HepG2 (cell line): ENCODE measurements around the gene FBXO24. TPM values are rescaled to one million over a fixed set of nuclear protein-coding genes. Genes with fewer than 3 reads are reported as not detected.

Experiments used
- ATAC-seq: fragments of 200-7000 bp; cut with Tn5 transposase; 3 replicates; pipeline ENCODE4 v1.9.1; 2020; ENCODE audit warnings: mild to moderate bottlenecking, moderate library complexity
- BruUV-seq: library from RNA; stranded (reverse); fragments of 400-500 nt; replicated peaks from 2 replicates; lab custom pipeline; 2021; lab: Mats Ljungman, UMichigan
- CTCF ChIA-PET: fragments of 300-600 bp; formaldehyde crosslinking; extraction: SDS; loops from one replicate; lab custom pipeline; 2021; ENCODE audit warnings: low total read pairs, inconsistent platforms, low intra/inter-chr PET ratio; lab: Yijun Ruan, JAX
- POLR2A ChIA-PET: fragments of 350-600 bp; sonication (Branson Sonifier 250); formaldehyde crosslinking; loops from one replicate; lab custom pipeline; 2020; ENCODE audit warnings: antibody characterized with exemption, inconsistent platforms; lab: Yijun Ruan, JAX
- DNase-seq: peaks from one replicate; pipeline ENCODE4 v3.0.0-alpha.2; 2015; ENCODE audit warnings: low spot score
- FAIRE-seq: peaks from 3 replicates; lab custom pipeline; 2011; peaks lifted over from hg19 to GRCh38; lab: Jason Lieb, UNC
- H2AFZ ChIP-seq: one replicate; pipeline ENCODE4 v1.6.1; 2011; ENCODE audit warnings: low read length, inconsistent platforms
- H3K27ac ChIP-seq: fragments of 300-600 bp; 3 replicates; pipeline ENCODE4 v1.8.0; 2011; ENCODE audit warnings: mixed run types, mild to moderate bottlenecking, mixed read lengths, low read length, inconsistent platforms; ENCODE audit not compliant: insufficient read depth; ENCODE audit errors: extremely low read length
- H3K27me3 ChIP-seq, 2 experiments: fragments of 200-600 bp in 1 of 2; 2 replicates in 1 of 2; 3 replicates in 1 of 2; pipeline versions ENCODE4 v1.6.0 to v1.8.0; 2011; ENCODE audit warnings: low read length in 2 of 2, mild to moderate bottlenecking in 2 of 2, moderate library complexity in 2 of 2, inconsistent platforms in 1 of 2; ENCODE audit not compliant: insufficient read depth in 2 of 2, control insufficient read depth in 1 of 2
- H3K36me3 ChIP-seq, 2 experiments: fragments of 200-600 bp in 1 of 2; replicated peaks in 1 of 2; 2 replicates in 1 of 2; 3 replicates in 1 of 2; pipeline versions ENCODE4 v1.5.1 to v1.8.0; 2011; ENCODE audit warnings: low read length in 2 of 2, inconsistent platforms in 1 of 2; ENCODE audit not compliant: insufficient read depth in 2 of 2, control insufficient read depth in 1 of 2
- H3K4me1 ChIP-seq: 2 replicates; pipeline ENCODE4 v1.5.1; 2012; ENCODE audit warnings: low read length, inconsistent platforms; ENCODE audit not compliant: insufficient read depth
- H3K4me2 ChIP-seq: 2 replicates; pipeline ENCODE4 v1.6.0; 2011; ENCODE audit warnings: low read depth, low read length, inconsistent platforms
- H3K4me3 ChIP-seq, 3 experiments: fragments of 200-600 bp in 1 of 3; sonication (generic), shearing (Covaris generic) in 1 of 3; replicated peaks in 1 of 3; 2 replicates each; pipeline ENCODE4 v1.5.1; 2011 to 2016; ENCODE audit warnings: low read length in 3 of 3, inconsistent platforms in 2 of 3, low read depth in 2 of 3, mild to moderate bottlenecking in 2 of 3, control low read depth in 1 of 3, mixed read lengths in 1 of 3; ENCODE audit not compliant: insufficient read depth in 1 of 3
- H3K79me2 ChIP-seq: one replicate; pipeline ENCODE4 v1.6.1; 2011; ENCODE audit warnings: low read length, inconsistent platforms; ENCODE audit not compliant: insufficient read depth
- H3K9ac ChIP-seq: 2 replicates; pipeline ENCODE4 v1.6.0; 2011; ENCODE audit warnings: mild to moderate bottlenecking, low read depth, low read length, inconsistent platforms; ENCODE audit not compliant: insufficient read depth
- H3K9me3 ChIP-seq: 2 replicates; pipeline ENCODE4 v1.5.1; 2012; ENCODE audit warnings: mild to moderate bottlenecking, low read length
- H4K20me1 ChIP-seq: 2 replicates; pipeline ENCODE4 v1.6.0; 2011; ENCODE audit warnings: inconsistent platforms, mild to moderate bottlenecking, low read length, moderate library complexity; ENCODE audit not compliant: insufficient read depth
- ADNP ChIP-seq: sonication (generic); formaldehyde crosslinking; IDR thresholded peaks from 2 replicates; pipeline ENCODE4 v1.4.0; 2020; ENCODE audit warnings: missing genetic modification reagents
- ATAD3A ChIP-seq: sonication (generic); formaldehyde crosslinking; IDR thresholded peaks from 2 replicates; pipeline ENCODE4 v1.4.0; 2020; ENCODE audit warnings: missing genetic modification reagents
- JUN ChIP-seq: sonication (generic); formaldehyde crosslinking; IDR thresholded peaks from 2 replicates; pipeline ENCODE4 v1.4.0; 2020; ENCODE audit warnings: mild to moderate bottlenecking, missing genetic modification reagents
- NR2F6 ChIP-seq, 2 experiments: IDR thresholded peaks; 2 replicates each; pipeline ENCODE4 v1.6.1; 2016; ENCODE audit warnings: antibody characterized with exemption in 1 of 2, mild to moderate bottlenecking in 1 of 2
- POLR2A ChIP-seq, 2 experiments: IDR thresholded peaks; 2 replicates each; pipeline ENCODE4 v1.6.1; 2011; ENCODE audit warnings: low read depth in 2 of 2, low read length in 2 of 2, mild to moderate bottlenecking in 1 of 2, moderate library complexity in 1 of 2; ENCODE audit not compliant: insufficient read depth in 1 of 2
- RBM22 ChIP-seq: fragments of 200-400 bp; formaldehyde crosslinking; optimal IDR thresholded peaks from 2 replicates; pipeline ENCODE3; 2017; ENCODE audit warnings: mild to moderate bottlenecking, low read length, moderate library complexity
- SAP130 ChIP-seq: IDR thresholded peaks from 2 replicates; pipeline ENCODE4 v1.6.1; 2016; ENCODE audit warnings: low read depth
- SOX6 ChIP-seq, 2 experiments: fragments of 450-650 bp in 1 of 2; sonication (generic) in 1 of 2; formaldehyde crosslinking in 1 of 2; IDR thresholded peaks; 2 replicates each; pipeline versions ENCODE4 v1.4.0 to v1.6.1; 2017 to 2020; ENCODE audit warnings: antibody characterized with exemption in 1 of 2, mild to moderate bottlenecking in 1 of 2, missing genetic modification reagents in 1 of 2
- SPEN ChIP-seq: sonication (generic); formaldehyde crosslinking; IDR thresholded peaks from 2 replicates; pipeline ENCODE4 v1.5.1; 2020; ENCODE audit warnings: low read depth, mild to moderate bottlenecking, missing genetic modification reagents
- TEAD3 ChIP-seq: optimal IDR thresholded peaks from 2 replicates; pipeline ENCODE3; 2016; ENCODE audit warnings: borderline replicate concordance
- ZBTB7B ChIP-seq: sonication (generic); formaldehyde crosslinking; IDR thresholded peaks from 2 replicates; pipeline ENCODE4 v1.4.0; 2020; ENCODE audit warnings: missing genetic modification reagents
- ZNF121 ChIP-seq: sonication (generic); formaldehyde crosslinking; IDR thresholded peaks from 2 replicates; pipeline ENCODE4 v1.5.0; 2020; ENCODE audit warnings: mild to moderate bottlenecking, missing genetic modification reagents
- ZNF17 ChIP-seq: sonication (generic); formaldehyde crosslinking; IDR thresholded peaks from 2 replicates; pipeline ENCODE4 v1.5.0; 2020; ENCODE audit warnings: mild to moderate bottlenecking, missing genetic modification reagents
- ZNF33B ChIP-seq: sonication (generic); formaldehyde crosslinking; IDR thresholded peaks from 2 replicates; pipeline ENCODE4 v1.5.1; 2020; ENCODE audit warnings: mild to moderate bottlenecking, missing genetic modification reagents
- ZNF570 ChIP-seq: sonication (generic); formaldehyde crosslinking; IDR thresholded peaks from 2 replicates; pipeline ENCODE4 v1.4.0; 2020; ENCODE audit warnings: mild to moderate bottlenecking, missing genetic modification reagents, borderline replicate concordance
- WGBS: methylation state at CpG from one replicate; pipeline ENCODE4 v1.1.6; 2017; ENCODE audit warnings: low lambda C conversion rate; 5-methylcytosine and 5-hydroxymethylcytosine counted together
- in situ Hi-C: cut with HindIII; loops from 2 replicates; pipeline ENCODE4 v1.10.0; 2017; ENCODE audit warnings: low pct_unique_long_range_greater_than_20kb; ENCODE audit not compliant: extremely low pct_ligation_motif_present
- intact Hi-C: fragments of 100-400 bp; cut with micrococcal nuclease; formaldehyde crosslinking; loops from one replicate; pipeline ENCODE4 v1.10.0; 2022; ENCODE audit not compliant: unreplicated experiment
- polyA plus RNA-seq, 8 experiments: library from polyadenylated mRNA; depleted of rRNA in 3 of 8; stranded (reverse) in 7 of 8; unstranded in 1 of 8; fragments of >200 nt; fragmentation: Illumina TruSeq in 4 of 8; extraction: Trizol in 4 of 8; gene quantifications; 2 replicates each; pipeline versions ENCODE4 v1.2.1 to v1.2.3, GENCODE V29; 2011 to 2016; ENCODE audit warnings: low read depth in 4 of 8, missing spikeins in 1 of 8, mixed read lengths in 1 of 8; ENCODE audit not compliant: insufficient read depth in 1 of 8
- total RNA-seq, 5 experiments: library from RNA; depleted of rRNA; stranded (reverse); fragments of >200 nt; fragmentation: Illumina TruSeq; extraction: Trizol; gene quantifications; 2 replicates each; pipeline ENCODE4 v1.2.3, GENCODE V29; 2016; ENCODE audit warnings: low read depth in 1 of 5
- TF ChIP-seq, protein P1 (sequence below): sonication (generic); formaldehyde crosslinking; IDR thresholded peaks from 2 replicates; pipeline ENCODE4 v1.4.0; 2020; ENCODE audit warnings: mild to moderate bottlenecking, missing genetic modification reagents, borderline replicate concordance
- TF ChIP-seq, protein P2 (sequence below): IDR thresholded peaks from 2 replicates; pipeline ENCODE4 v1.6.1; 2016; ENCODE audit warnings: missing compliant biosample characterization, missing genetic modification reagents, borderline replicate concordance
- TF ChIP-seq, protein P3 (sequence below): sonication (generic); formaldehyde crosslinking; IDR thresholded peaks from 2 replicates; pipeline ENCODE4 v1.4.0; 2020; ENCODE audit warnings: mild to moderate bottlenecking, missing genetic modification reagents
- TF ChIP-seq, protein P4 (sequence below): IDR thresholded peaks from 2 replicates; pipeline ENCODE4 v1.6.1; 2012; ENCODE audit warnings: inconsistent platforms

FBXO24 gene
- total and polyA plus RNA-seq, 2 of the 13 experiments (the other 11 are each of a cell fraction or from before 2014, with no cell fraction given): 0.20 to 0.55 TPM

DNA sequence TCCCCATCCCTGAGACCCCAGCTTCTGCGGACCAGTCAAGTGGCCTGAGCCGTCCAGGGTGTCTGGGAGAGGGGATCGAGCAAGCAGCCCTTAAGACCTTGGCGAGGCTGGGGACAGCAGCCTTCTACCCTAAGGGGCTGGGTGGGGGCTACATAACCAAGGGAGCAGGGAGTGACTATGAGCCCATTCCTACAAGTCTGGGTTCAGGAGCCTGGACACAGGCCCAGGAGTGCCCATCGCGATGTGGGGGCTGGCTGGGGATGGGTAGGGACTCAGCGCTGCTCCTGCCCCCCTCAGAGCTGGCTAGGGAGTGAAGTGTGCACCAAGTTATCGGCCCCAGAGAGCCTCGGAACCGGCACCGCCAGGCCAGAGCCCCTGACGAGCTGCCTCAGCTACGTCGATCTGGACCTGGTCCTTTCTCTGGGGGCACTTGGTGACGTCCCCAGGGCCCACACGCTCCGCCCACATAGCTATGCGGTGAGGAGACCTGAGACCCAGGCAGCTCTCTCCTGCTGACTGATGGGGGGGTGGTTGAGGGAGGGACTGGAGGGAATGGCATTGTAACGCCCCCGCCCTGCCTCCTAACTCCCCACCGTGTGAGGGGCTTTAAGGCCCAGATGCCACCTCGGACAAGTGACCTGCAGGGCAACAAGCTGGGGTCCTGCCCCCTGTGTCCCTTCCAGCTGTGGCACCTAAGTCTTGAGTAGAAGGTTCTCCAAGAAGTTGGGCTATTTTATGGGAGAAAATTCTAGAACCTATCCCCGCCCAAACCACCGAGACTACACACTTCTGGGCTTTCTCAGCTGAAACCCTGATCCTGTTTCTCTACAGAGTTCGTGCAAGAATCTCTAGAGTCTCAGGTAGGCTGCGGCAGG, 14.9 kb upstream of the FBXO24 start:
- H3K27me3 ChIP-seq: no peaks in the 10 kb centered on the region
- intact Hi-C loops: no loop called here
- peak overlapping the region; percentile 77 for H3K9ac ChIP-seq
- peak overlapping the region; percentile 8 to 62 (median 9) for H3K4me3 ChIP-seq
- DNase-seq: peak; percentile 80
- 5% methylated on average over 8 of the region's 26 CpGs for WGBS
- peaks cover 5% of the 10 kb centered on the region; the same call in 1 of the 2 replicates for H4K20me1 ChIP-seq
- no peak overlapping the region for H2AFZ ChIP-seq
- peak overlapping the region; percentile 99 for H3K27ac ChIP-seq
- ATAC-seq: peak; percentile 11
- peaks cover 2 to 8% of the 10 kb centered on the region in 2 experiments; a peak in 2 of 5 replicates for H3K36me3 ChIP-seq
- H3K79me2 ChIP-seq: no peaks in the 10 kb centered on the region
- in situ Hi-C loops: no loop called here
- peaks cover 71% of the 10 kb centered on the region for H3K4me1 ChIP-seq
- TSS peak; percentile 75 for BruUV-seq
- peak overlapping the region; percentile 78 for H3K4me2 ChIP-seq
- CTCF ChIA-PET: no interaction called here
- no peaks in the 10 kb centered on the region for H3K9me3 ChIP-seq
- POLR2A ChIA-PET: interaction anchor here (0.8 to 3.3 kb wide), 14 partner anchors 10 to 142 kb away, joined by 3 to 73 read pairs (median 5); partner anchors contain the start of genes AGFG2, FBXO24, GNB2 and LRCH4
- no peak for FAIRE-seq
- TF ChIP-seq TEAD3 (CRISPR knock-in tag): peak; percentile 74
- peak in 1 of 2 experiments; percentile 64; a peak in 2 of 4 replicates for TF ChIP-seq POLR2A (IDR thresholded peaks at IDR 0.05; ENCODE audit: insufficient read depth in 1 of 2, low read depth in 2 of 2, low read length in 2 of 2)
- peak; percentile 75; the same call in 1 of the 2 replicates for TF ChIP-seq JUN (CRISPR knock-in tag)
- TF ChIP-seq, protein P1, sequence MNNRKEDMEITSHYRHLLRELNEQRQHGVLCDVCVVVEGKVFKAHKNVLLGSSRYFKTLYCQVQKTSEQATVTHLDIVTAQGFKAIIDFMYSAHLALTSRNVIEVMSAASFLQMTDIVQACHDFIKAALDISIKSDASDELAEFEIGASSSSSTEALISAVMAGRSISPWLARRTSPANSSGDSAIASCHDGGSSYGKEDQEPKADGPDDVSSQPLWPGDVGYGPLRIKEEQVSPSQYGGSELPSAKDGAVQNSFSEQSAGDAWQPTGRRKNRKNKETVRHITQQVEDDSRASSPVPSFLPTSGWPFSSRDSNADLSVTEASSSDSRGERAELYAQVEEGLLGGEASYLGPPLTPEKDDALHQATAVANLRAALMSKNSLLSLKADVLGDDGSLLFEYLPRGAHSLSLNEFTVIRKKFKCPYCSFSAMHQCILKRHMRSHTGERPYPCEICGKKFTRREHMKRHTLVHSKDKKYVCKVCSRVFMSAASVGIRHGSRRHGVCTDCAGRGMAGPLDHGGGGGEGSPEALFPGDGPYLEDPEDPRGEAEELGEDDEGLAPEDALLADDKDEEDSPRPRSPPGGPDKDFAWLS: 0 out of 2 replicates have a peak, but pooled peaks have one; percentile 6
- no peak for TF ChIP-seq ZNF33B
- no peak for TF ChIP-seq ADNP (CRISPR knock-in tag)
- TF ChIP-seq, protein P2, sequence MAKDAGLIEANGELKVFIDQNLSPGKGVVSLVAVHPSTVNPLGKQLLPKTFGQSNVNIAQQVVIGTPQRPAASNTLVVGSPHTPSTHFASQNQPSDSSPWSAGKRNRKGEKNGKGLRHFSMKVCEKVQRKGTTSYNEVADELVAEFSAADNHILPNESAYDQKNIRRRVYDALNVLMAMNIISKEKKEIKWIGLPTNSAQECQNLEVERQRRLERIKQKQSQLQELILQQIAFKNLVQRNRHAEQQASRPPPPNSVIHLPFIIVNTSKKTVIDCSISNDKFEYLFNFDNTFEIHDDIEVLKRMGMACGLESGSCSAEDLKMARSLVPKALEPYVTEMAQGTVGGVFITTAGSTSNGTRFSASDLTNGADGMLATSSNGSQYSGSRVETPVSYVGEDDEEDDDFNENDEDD (CRISPR knock-in tag): no peak
- TF ChIP-seq SAP130 (CRISPR knock-in tag): 0 out of 2 replicates have a peak, but pooled peaks have one; percentile 8
- no peak for TF ChIP-seq ATAD3A (CRISPR knock-in tag)
- no peak; the same call in 1 of the 2 replicates for TF ChIP-seq ZNF121 (CRISPR knock-in tag)
- TF ChIP-seq, protein P3, sequence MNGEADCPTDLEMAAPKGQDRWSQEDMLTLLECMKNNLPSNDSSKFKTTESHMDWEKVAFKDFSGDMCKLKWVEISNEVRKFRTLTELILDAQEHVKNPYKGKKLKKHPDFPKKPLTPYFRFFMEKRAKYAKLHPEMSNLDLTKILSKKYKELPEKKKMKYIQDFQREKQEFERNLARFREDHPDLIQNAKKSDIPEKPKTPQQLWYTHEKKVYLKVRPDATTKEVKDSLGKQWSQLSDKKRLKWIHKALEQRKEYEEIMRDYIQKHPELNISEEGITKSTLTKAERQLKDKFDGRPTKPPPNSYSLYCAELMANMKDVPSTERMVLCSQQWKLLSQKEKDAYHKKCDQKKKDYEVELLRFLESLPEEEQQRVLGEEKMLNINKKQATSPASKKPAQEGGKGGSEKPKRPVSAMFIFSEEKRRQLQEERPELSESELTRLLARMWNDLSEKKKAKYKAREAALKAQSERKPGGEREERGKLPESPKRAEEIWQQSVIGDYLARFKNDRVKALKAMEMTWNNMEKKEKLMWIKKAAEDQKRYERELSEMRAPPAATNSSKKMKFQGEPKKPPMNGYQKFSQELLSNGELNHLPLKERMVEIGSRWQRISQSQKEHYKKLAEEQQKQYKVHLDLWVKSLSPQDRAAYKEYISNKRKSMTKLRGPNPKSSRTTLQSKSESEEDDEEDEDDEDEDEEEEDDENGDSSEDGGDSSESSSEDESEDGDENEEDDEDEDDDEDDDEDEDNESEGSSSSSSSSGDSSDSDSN (CRISPR knock-in tag): peak; percentile 25; the same call in 1 of the 2 replicates
- no peak for TF ChIP-seq ZNF570 (CRISPR knock-in tag)
- 0 out of 2 replicates have a peak, but pooled peaks have one; percentile 21 for TF ChIP-seq SPEN (CRISPR knock-in tag)
- TF ChIP-seq NR2F6 (IDR thresholded peaks at IDR 0.05): no peak
- 0 out of 2 replicates have a peak, but pooled peaks have one; percentile 6 for TF ChIP-seq NR2F6 (CRISPR knock-in tag; IDR thresholded peaks at IDR 0.05)
- TF ChIP-seq, protein P4, sequence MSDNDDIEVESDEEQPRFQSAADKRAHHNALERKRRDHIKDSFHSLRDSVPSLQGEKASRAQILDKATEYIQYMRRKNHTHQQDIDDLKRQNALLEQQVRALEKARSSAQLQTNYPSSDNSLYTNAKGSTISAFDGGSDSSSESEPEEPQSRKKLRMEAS: no peak
- peak; percentile 91 for TF ChIP-seq RBM22
- TF ChIP-seq ZBTB7B (CRISPR knock-in tag): no peak
- TF ChIP-seq ZNF17 (CRISPR knock-in tag): no peak
- no peak for TF ChIP-seq SOX6 (IDR thresholded peaks at IDR 0.05)
- TF ChIP-seq SOX6 (CRISPR knock-in tag; IDR thresholded peaks at IDR 0.05): peak; percentile 48
